ENCODE results near the gene NMNAT1. TPM values are rescaled to one million over a fixed set of nuclear protein-coding genes. Genes with fewer than 3 reads are reported as not detected.

Gene NMNAT1
- total and polyA plus RNA-seq, 2 of the 8 experiments (the other 6 are each of a cell fraction or from before 2014, with no cell fraction given) = 2.0 to 2.5 TPM

- Histone ChIP-seq H2BK15ac (ENCODE audit: low read length) (no peak overlapping the region), H3K27ac (ENCODE audit: low read depth, low read length) (no peak overlapping the region), H2BK12ac (ENCODE audit: low read depth, low read length) (no peak overlapping the region), H3K27me3 (replicated peaks in 1 of 4; ENCODE audit: control insufficient read depth in 3 of 4, extremely low read depth in 1 of 4, insufficient read depth in 3 of 4, low read length in 3 of 4) (no peaks in the 10 kb centered on the region), H2BK5ac (ENCODE audit: low read depth, low read length) (no peak overlapping the region), H3K36me3 (ENCODE audit: control insufficient read depth in 2 of 4, insufficient read depth in 4 of 4, low read length in 3 of 4) (no peaks in the 10 kb centered on the region), H4K5ac (ENCODE audit: insufficient read length, low read depth, low read length) (no peak overlapping the region), H3K23me2 (ENCODE audit: low read depth, low read length) (no peaks in the 10 kb centered on the region), H3K23ac (ENCODE audit: insufficient read length) (no peak overlapping the region), H3K9me3 (ENCODE audit: insufficient read depth in 2 of 2, low read depth in 1 of 2, low read length in 1 of 2) (no peaks in the 10 kb centered on the region), H3K4me1 (replicated peaks in 1 of 4; ENCODE audit: control insufficient read depth in 3 of 4, insufficient read depth in 4 of 4, low read length in 3 of 4) (peaks cover 0 to 7% (median 6%) of the 10 kb centered on the region in 4 experiments; a peak in 4 of 7 replicates), H2BK20ac (ENCODE audit: low read length) (no peak overlapping the region), H3K4ac (replicated peaks; ENCODE audit: insufficient read length, low read depth, low read length) (no peak overlapping the region), H3K79me2 (ENCODE audit: control insufficient read depth in 1 of 2, insufficient read depth in 2 of 2, low read length in 2 of 2) (no peaks in the 10 kb centered on the region), H3K9ac (replicated peaks in 1 of 4; ENCODE audit: extremely low read depth in 1 of 4, low read depth in 3 of 4, low read length in 3 of 4) (no peak overlapping the region), H3K79me1 (ENCODE audit: low read depth, low read length) (no peaks in the 10 kb centered on the region), H4K20me1 (replicated peaks in 1 of 2; ENCODE audit: control insufficient read depth in 1 of 2, insufficient read depth in 2 of 2, low read length in 2 of 2) (no peaks in the 10 kb centered on the region), H3K14ac (ENCODE audit: insufficient read length) (no peak overlapping the region), H2AK5ac (ENCODE audit: low read depth, low read length) (no peak overlapping the region), H3K4me2 (ENCODE audit: insufficient read depth in 1 of 2, low read depth in 2 of 2, low read length in 2 of 2) (no peak overlapping the region), H3K18ac (ENCODE audit: extremely low read depth, low read length) (no peak overlapping the region), H2BK120ac (replicated peaks; ENCODE audit: low read depth, low read length) (no peak overlapping the region), H3K56ac (replicated peaks; ENCODE audit: insufficient read length, low read depth, low read length) (no peak overlapping the region), H4K91ac (replicated peaks; ENCODE audit: insufficient read length, low read length) (no peak overlapping the region), H2AFZ (ENCODE audit: low read length) (no peak overlapping the region), H4K8ac (ENCODE audit: extremely low read depth, insufficient read depth, low read length) (no peak overlapping the region), H3K4me3 (ENCODE audit: extremely low read depth in 1 of 4, insufficient read depth in 2 of 4, low read depth in 3 of 4, low read length in 4 of 4) (no peak overlapping the region)
- DNase-seq (ENCODE audit: low read depth in 1 of 2, low spot score in 2 of 2) (no peak), FAIRE-seq (no peak)
- CTCF ChIA-PET (ENCODE audit: partially characterized antibody) = interaction anchor here (1.5 to 2.3 kb wide), 3 partner anchors 23 to 43 kb away, joined by 4 to 8 read pairs (median 5); no protein-coding TSS in a partner anchor
- 95% methylated on average over 1 of the region's 1 CpG; no CpG with 5 or more reads in 1 of the 2 experiments for WGBS, 2 experiments (ENCODE audit: extremely low coverage in 1 of 2, insufficient coverage in 1 of 2, insufficient read length in 1 of 2, insufficient replicate concordance in 2 of 2, low coverage in 1 of 2, low lambda C conversion rate in 2 of 2, missing lambda C conversion rate in 1 of 2)
- POLR2A ChIA-PET (ENCODE audit: partially characterized antibody) = no interaction called here
- TF ChIP-seq SRF (IDR thresholded peaks at IDR 0.05; ENCODE audit: low read depth, low read length) (no peak), PHF8 (conservative IDR thresholded peaks at IDR 0.05; ENCODE audit: low read depth, low read length) (no peak), ASH2L (IDR thresholded peaks at IDR 0.05; ENCODE audit: low read length) (no peak), USF2 (IDR thresholded peaks at IDR 0.05; ENCODE audit: low read length) (no peak), SUZ12 (IDR thresholded peaks at IDR 0.05; ENCODE audit: low read length) (no peak), KDM4A (IDR thresholded peaks at IDR 0.05; ENCODE audit: low read depth, low read length, severe bottlenecking) (no peak)
These were observed 25.4 kb upstream of the NMNAT1 start for GRCh38 chr1:9917901-9918300.

All from H1 (cell line).